NCI-H460 (cell line): ENCODE results near the gene ZNF488. TPM values are rescaled to one million over a fixed set of nuclear protein-coding genes. Genes with fewer than 3 reads are reported as not detected.

ENCODE experiments used
- DNase-seq: peaks from one replicate; pipeline ENCODE4 v3.0.0-alpha.2; 2016; ENCODE audit warnings: low read depth; ENCODE audit errors: extremely low read depth
- total RNA-seq: library from RNA; depleted of rRNA; stranded (reverse); fragments of >200 nt; shearing (Covaris generic); gene quantifications from 2 replicates; pipeline ENCODE4 v1.2.3, GENCODE V29; 2014

Gene ZNF488
- total RNA-seq, 1 experiment from 2014 or later = not detected

- no peak for DNase-seq
These were observed 26.8 kb upstream of the ZNF488 start for GRCh38 chr10:47410862-47411261.

- DNase-seq = no peak
These were observed 26.2 kb upstream of the ZNF488 start for GRCh38 chr10:47410271-47410670.

- no peak for DNase-seq
These were observed 25.8 kb upstream of the ZNF488 start for GRCh38 chr10:47409866-47410256.

- DNase-seq = no peak
These were observed 25.2 kb upstream of the ZNF488 start for GRCh38 chr10:47409171-47409865.

- DNase-seq = no peak
These were observed 24.5 kb upstream of the ZNF488 start for GRCh38 chr10:47408606-47409005.

GRCh38 chr10:47406870-47407691, 23.0 kb upstream of the ZNF488 start:
- no peak for DNase-seq

- no peak for DNase-seq
These were observed 22.4 kb upstream of the ZNF488 start for GRCh38 chr10:47406548-47406869.

- no peak for DNase-seq
These were observed 21.9 kb upstream of the ZNF488 start for GRCh38 chr10:47405857-47406547.

GRCh38 chr10:47404937-47405336, 20.8 kb upstream of the ZNF488 start:
- DNase-seq = no peak

GRCh38 chr10:47404446-47404845, 20.4 kb upstream of the ZNF488 start:
- no peak for DNase-seq

- no peak for DNase-seq
These were observed 19.6 kb upstream of the ZNF488 start for GRCh38 chr10:47403446-47404318.

- no peak for DNase-seq
These were observed 18.7 kb upstream of the ZNF488 start for GRCh38 chr10:47402641-47403301.

- DNase-seq = no peak
These were observed 18.0 kb upstream of the ZNF488 start for GRCh38 chr10:47401874-47402640.

- no peak for DNase-seq
These were observed 17.1 kb upstream of the ZNF488 start for GRCh38 chr10:47401210-47401609.

- no peak for DNase-seq
These were observed 16.7 kb upstream of the ZNF488 start for GRCh38 chr10:47400786-47401185.

GRCh38 chr10:47400251-47400650, 16.2 kb upstream of the ZNF488 start:
- no peak for DNase-seq

- no peak for DNase-seq
These were observed 13.2 kb upstream of the ZNF488 start for GRCh38 chr10:47397256-47397655.

GRCh38 chr10:47396311-47396717, 12.2 kb upstream of the ZNF488 start:
- DNase-seq = no peak

GRCh38 chr10:47389619-47390018, 5.5 kb upstream of the ZNF488 start:
- DNase-seq = no peak
